GM12878 (cell line): ENCODE measurements around the gene DHX30. TPM values are rescaled to one million over a fixed set of nuclear protein-coding genes. Genes with fewer than 3 reads are reported as not detected.

Source experiments
- ATF7 ChIP-seq: fragments of 450-650 bp; IDR thresholded peaks from 2 replicates; pipeline ENCODE4 v1.6.1; 2016; ENCODE audit warnings: low read depth, mild to moderate bottlenecking
- CBFB ChIP-seq: IDR thresholded peaks from 2 replicates; pipeline ENCODE4 v1.6.1; 2016; ENCODE audit warnings: antibody characterized with exemption, low read depth
- CBX5 ChIP-seq: sonication (generic); IDR thresholded peaks from 2 replicates; pipeline ENCODE4 v1.6.1; 2016; ENCODE audit warnings: low read depth, moderate library complexity, mild to moderate bottlenecking, inconsistent platforms
- E4F1 ChIP-seq: fragments of 450-650 bp; IDR thresholded peaks from 2 replicates; pipeline ENCODE4 v1.6.1; 2018; ENCODE audit warnings: borderline replicate concordance, mild to moderate bottlenecking; ENCODE audit not compliant: partially characterized antibody
- ELK1 ChIP-seq: IDR thresholded peaks from 2 replicates; pipeline ENCODE4 v1.6.1; 2012; ENCODE audit warnings: low read depth, low read length, improper control_type of control experiment
- MTA3 ChIP-seq: IDR thresholded peaks from 2 replicates; pipeline ENCODE4 v1.6.1; 2012; ENCODE audit warnings: low read length, inconsistent platforms, borderline replicate concordance
- NBN ChIP-seq: fragments of 450-650 bp; IDR thresholded peaks from 2 replicates; pipeline ENCODE4 v1.6.1; 2016
- NFIC ChIP-seq: IDR thresholded peaks from 2 replicates; pipeline ENCODE4 v1.6.1; 2012; ENCODE audit warnings: low read depth, mild to moderate bottlenecking, inconsistent platforms, low read length, moderate library complexity
- POLR2A ChIP-seq: IDR thresholded peaks from 2 replicates; pipeline ENCODE4 v1.6.1; 2011; ENCODE audit warnings: low read depth, mild to moderate bottlenecking, low read length
- RAD21 ChIP-seq: IDR thresholded peaks from 2 replicates; pipeline ENCODE4 v1.6.1; 2011; ENCODE audit warnings: mild to moderate bottlenecking, low read depth, low read length, moderate library complexity; ENCODE audit not compliant: insufficient read depth
- RAD51 ChIP-seq: fragments of 450-650 bp; IDR thresholded peaks from 2 replicates; pipeline ENCODE4 v1.6.1; 2016; ENCODE audit warnings: moderate library complexity, mild to moderate bottlenecking, inconsistent platforms
- SIN3A ChIP-seq: IDR thresholded peaks from 2 replicates; pipeline ENCODE4 v1.6.1; 2012; ENCODE audit warnings: low read depth, low read length, improper control_type of control experiment
- SMAD5 ChIP-seq: IDR thresholded peaks from 2 replicates; pipeline ENCODE4 v1.6.1; 2016; ENCODE audit warnings: antibody characterized with exemption, low read depth
- SRF ChIP-seq, 2 experiments: IDR thresholded peaks; 2 replicates each; pipeline ENCODE4 v1.6.1; 2011; ENCODE audit warnings: low read depth in 2 of 2, low read length in 2 of 2, mild to moderate bottlenecking in 1 of 2, moderate library complexity in 1 of 2
- SUPT20H ChIP-seq: IDR thresholded peaks from 2 replicates; pipeline ENCODE4 v1.6.1; 2011; ENCODE audit warnings: low read depth, mild to moderate bottlenecking, low read length, moderate library complexity, borderline replicate concordance; ENCODE audit not compliant: control insufficient read depth
- TAF1 ChIP-seq: IDR thresholded peaks from 2 replicates; pipeline ENCODE4 v1.6.1; 2011; ENCODE audit warnings: mild to moderate bottlenecking, low read depth, low read length, borderline replicate concordance
- TBL1XR1 ChIP-seq: IDR thresholded peaks from 2 replicates; pipeline ENCODE4 v1.6.1; 2012; ENCODE audit warnings: low read depth, low read length, improper control_type of control experiment
- ZNF274 ChIP-seq: IDR thresholded peaks from one replicate; pipeline ENCODE4 v1.8.0; 2011; ENCODE audit not compliant: insufficient read length, insufficient read depth
- polyA plus RNA-seq, 11 experiments: library from polyadenylated mRNA; depleted of rRNA in 4 of 11; unstranded in 6 of 11; stranded (reverse) in 5 of 11; fragments of >200 nt; fragmentation: Nextera tagmentation in 4 of 11; fragmentation: Illumina TruSeq in 1 of 11; extraction: Ambion mirVana in 4 of 11; extraction: Trizol in 1 of 11; gene quantifications; 1 replicate in 1 of 11; 2 replicates in 10 of 11; pipeline versions ENCODE4 v1.2.1 to v1.2.3, GENCODE V29; 2011 to 2016; ENCODE audit warnings: inconsistent platforms in 2 of 11, missing spikeins in 2 of 11, low read depth in 1 of 11
- total RNA-seq, 4 experiments: library from RNA; depleted of rRNA in 3 of 4; stranded (reverse); fragments of >200 nt in 3 of 4; fragmentation: Illumina TruSeq in 1 of 4; extraction: Trizol in 1 of 4; gene quantifications; 2 replicates each; pipeline versions ENCODE4 v1.2.1 to v1.2.3, GENCODE V29; 2013 to 2021
- TF ChIP-seq, protein P1 (sequence below): fragments of 450-650 bp; IDR thresholded peaks from 2 replicates; pipeline ENCODE4 v1.6.1; 2016; ENCODE audit warnings: mild to moderate bottlenecking
- TF ChIP-seq, protein P2 (sequence below): IDR thresholded peaks from 2 replicates; pipeline ENCODE4 v1.6.1; 2012; ENCODE audit warnings: mild to moderate bottlenecking, low read depth, low read length
- TF ChIP-seq, protein P3 (sequence below): IDR thresholded peaks from 2 replicates; pipeline ENCODE4 v1.6.1; 2011; ENCODE audit warnings: low read depth, low read length, improper control_type of control experiment, borderline replicate concordance

Gene DHX30
- total and polyA plus RNA-seq, 10 of the 15 experiments (the other 5 are each of a cell fraction or from before 2014, with no cell fraction given) = 9.5 to 75.3 (median 47.8) TPM

DNA sequence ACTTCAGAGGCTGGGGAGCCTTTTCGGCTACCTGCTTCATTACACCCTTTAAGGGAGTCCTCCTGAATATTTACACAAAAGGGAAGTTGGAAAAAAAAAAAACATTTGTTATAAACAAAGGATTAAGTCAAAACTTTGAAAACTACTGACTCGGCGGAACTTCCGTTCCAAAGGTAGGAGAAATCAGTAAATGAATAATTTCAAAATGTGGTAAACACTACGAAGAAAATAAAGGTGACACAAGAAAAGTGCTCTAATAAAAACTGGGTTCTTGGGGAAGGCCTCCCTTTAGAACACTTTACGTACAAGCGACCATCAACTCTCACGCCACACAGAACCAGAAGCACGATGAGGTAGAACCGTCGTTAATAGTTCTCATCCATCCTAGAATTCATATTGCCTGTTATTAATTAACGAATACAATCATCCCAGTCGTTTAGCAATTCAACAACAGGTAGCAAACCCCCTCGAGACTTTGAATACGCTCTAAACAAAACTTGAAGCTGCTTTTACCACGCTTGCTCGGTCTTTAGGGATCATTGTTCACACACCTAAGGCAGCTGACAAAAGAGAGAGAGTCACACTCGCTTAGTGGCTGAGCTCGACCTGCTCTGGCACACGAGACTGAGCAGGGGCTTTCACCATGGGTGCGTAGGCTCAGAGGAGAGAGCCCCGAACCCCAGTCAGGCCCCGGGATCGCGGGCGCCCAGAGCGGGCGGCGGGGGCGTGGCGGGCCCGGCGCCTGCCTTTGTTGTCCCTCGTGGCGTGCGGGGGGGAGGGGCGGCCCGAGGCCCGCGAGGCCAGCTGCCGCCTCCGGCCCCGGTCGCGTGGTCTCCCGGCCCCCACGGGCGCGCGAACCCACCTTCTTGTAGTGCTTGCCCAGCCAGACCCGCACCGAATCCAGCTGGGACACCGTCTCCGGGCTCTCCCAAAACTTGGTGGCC is 21.9 kb upstream of the DHX30 start (continued):
- TF ChIP-seq NFIC (no peak), E4F1 (no peak), RAD21 (no peak), SRF (IDR thresholded peaks at IDR 0.05; ENCODE audit: low read depth in 2 of 2, low read length in 2 of 2) (no peak), SMAD5 (no peak), SIN3A (peak; percentile 82), MTA3 (no peak), ZNF274 (no peak), ATF7 (no peak), SUPT20H (no peak), POLR2A (no peak), CBFB (no peak), CBX5 (0 out of 2 replicates have a peak, but pooled peaks have one; percentile 66), TBL1XR1 (no peak), NBN (0 out of 2 replicates have a peak, but pooled peaks have one; percentile 53), RAD51 (0 out of 2 replicates have a peak, but pooled peaks have one; percentile 6), ELK1 (no peak), TAF1 (no peak)
- TF ChIP-seq, protein P1, sequence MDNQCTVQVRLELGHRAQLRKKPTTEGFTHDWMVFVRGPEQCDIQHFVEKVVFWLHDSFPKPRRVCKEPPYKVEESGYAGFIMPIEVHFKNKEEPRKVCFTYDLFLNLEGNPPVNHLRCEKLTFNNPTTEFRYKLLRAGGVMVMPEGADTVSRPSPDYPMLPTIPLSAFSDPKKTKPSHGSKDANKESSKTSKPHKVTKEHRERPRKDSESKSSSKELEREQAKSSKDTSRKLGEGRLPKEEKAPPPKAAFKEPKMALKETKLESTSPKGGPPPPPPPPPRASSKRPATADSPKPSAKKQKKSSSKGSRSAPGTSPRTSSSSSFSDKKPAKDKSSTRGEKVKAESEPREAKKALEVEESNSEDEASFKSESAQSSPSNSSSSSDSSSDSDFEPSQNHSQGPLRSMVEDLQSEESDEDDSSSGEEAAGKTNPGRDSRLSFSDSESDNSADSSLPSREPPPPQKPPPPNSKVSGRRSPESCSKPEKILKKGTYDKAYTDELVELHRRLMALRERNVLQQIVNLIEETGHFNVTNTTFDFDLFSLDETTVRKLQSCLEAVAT = 0 out of 2 replicates have a peak, but pooled peaks have one; percentile 22
- TF ChIP-seq, protein P2, sequence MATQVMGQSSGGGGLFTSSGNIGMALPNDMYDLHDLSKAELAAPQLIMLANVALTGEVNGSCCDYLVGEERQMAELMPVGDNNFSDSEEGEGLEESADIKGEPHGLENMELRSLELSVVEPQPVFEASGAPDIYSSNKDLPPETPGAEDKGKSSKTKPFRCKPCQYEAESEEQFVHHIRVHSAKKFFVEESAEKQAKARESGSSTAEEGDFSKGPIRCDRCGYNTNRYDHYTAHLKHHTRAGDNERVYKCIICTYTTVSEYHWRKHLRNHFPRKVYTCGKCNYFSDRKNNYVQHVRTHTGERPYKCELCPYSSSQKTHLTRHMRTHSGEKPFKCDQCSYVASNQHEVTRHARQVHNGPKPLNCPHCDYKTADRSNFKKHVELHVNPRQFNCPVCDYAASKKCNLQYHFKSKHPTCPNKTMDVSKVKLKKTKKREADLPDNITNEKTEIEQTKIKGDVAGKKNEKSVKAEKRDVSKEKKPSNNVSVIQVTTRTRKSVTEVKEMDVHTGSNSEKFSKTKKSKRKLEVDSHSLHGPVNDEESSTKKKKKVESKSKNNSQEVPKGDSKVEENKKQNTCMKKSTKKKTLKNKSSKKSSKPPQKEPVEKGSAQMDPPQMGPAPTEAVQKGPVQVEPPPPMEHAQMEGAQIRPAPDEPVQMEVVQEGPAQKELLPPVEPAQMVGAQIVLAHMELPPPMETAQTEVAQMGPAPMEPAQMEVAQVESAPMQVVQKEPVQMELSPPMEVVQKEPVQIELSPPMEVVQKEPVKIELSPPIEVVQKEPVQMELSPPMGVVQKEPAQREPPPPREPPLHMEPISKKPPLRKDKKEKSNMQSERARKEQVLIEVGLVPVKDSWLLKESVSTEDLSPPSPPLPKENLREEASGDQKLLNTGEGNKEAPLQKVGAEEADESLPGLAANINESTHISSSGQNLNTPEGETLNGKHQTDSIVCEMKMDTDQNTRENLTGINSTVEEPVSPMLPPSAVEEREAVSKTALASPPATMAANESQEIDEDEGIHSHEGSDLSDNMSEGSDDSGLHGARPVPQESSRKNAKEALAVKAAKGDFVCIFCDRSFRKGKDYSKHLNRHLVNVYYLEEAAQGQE = no peak
- TF ChIP-seq, protein P3, sequence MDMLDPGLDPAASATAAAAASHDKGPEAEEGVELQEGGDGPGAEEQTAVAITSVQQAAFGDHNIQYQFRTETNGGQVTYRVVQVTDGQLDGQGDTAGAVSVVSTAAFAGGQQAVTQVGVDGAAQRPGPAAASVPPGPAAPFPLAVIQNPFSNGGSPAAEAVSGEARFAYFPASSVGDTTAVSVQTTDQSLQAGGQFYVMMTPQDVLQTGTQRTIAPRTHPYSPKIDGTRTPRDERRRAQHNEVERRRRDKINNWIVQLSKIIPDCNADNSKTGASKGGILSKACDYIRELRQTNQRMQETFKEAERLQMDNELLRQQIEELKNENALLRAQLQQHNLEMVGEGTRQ = no peak; the same call in 1 of the 2 replicates
